WTC11 (cell line): ENCODE results near the gene PAF1. TPM values are rescaled to one million over a fixed set of nuclear protein-coding genes. Genes with fewer than 3 reads are reported as not detected.
A peak's percentile ranks its signal among the peaks of the same experiment; 100 is the strongest.

Experiments
- FOXJ3 ChIP-seq: sonication (generic); formaldehyde crosslinking; IDR thresholded peaks from 2 replicates; pipeline ENCODE4 v1.9.0; 2021; ENCODE audit warnings: missing genetic modification reagents, mild to moderate bottlenecking, borderline replicate concordance
- FOXP1 ChIP-seq: sonication (generic); formaldehyde crosslinking; IDR thresholded peaks from 2 replicates; pipeline ENCODE4 v1.8.0; 2022; ENCODE audit warnings: missing genetic modification reagents, mild to moderate bottlenecking, moderate library complexity, borderline replicate concordance
- HMGA2 ChIP-seq: fragments of 250-450 bp; sonication (Bioruptor Pico); IDR thresholded peaks from 2 replicates; pipeline ENCODE4 v1.4.0; 2021; ENCODE audit warnings: mild to moderate bottlenecking, moderate library complexity
- MYBL2 ChIP-seq: sonication (generic); formaldehyde crosslinking; IDR thresholded peaks from 2 replicates; pipeline ENCODE4 v1.8.1; 2023; ENCODE audit warnings: mild to moderate bottlenecking, moderate library complexity, missing genetic modification reagents
- NR1H2 ChIP-seq: sonication (generic); formaldehyde crosslinking; IDR thresholded peaks from 2 replicates; pipeline ENCODE4 v1.9.0; 2021; ENCODE audit warnings: mild to moderate bottlenecking, moderate library complexity, missing genetic modification reagents
- RELA ChIP-seq: sonication (generic); formaldehyde crosslinking; IDR thresholded peaks from 2 replicates; pipeline ENCODE4 v1.8.1; 2022; ENCODE audit warnings: missing genetic modification reagents, mild to moderate bottlenecking, borderline replicate concordance
- RORB ChIP-seq: fragments of 250-450 bp; sonication (Bioruptor Pico); IDR thresholded peaks from 2 replicates; pipeline ENCODE4 v1.9.0; 2021; ENCODE audit warnings: mild to moderate bottlenecking
- TEAD1 ChIP-seq: sonication (generic); formaldehyde crosslinking; IDR thresholded peaks from 2 replicates; pipeline ENCODE4 v1.8.0; 2022; ENCODE audit warnings: mild to moderate bottlenecking, missing genetic modification reagents
- TP53 ChIP-seq: sonication (generic); formaldehyde crosslinking; IDR thresholded peaks from 2 replicates; pipeline ENCODE4 v1.8.1; 2023; ENCODE audit warnings: mild to moderate bottlenecking, missing genetic modification reagents
- ZNF263 ChIP-seq: sonication (generic); formaldehyde crosslinking; IDR thresholded peaks from 2 replicates; pipeline ENCODE4 v1.8.1; 2022; ENCODE audit warnings: low read depth, mild to moderate bottlenecking, moderate library complexity, missing genetic modification reagents
- ZNF396 ChIP-seq: fragments of 250-450 bp; sonication (Bioruptor Pico); IDR thresholded peaks from 2 replicates; pipeline ENCODE4 v1.8.0; 2021; ENCODE audit warnings: mild to moderate bottlenecking, moderate library complexity, borderline replicate concordance
- ZNF416 ChIP-seq: fragments of 250-450 bp; sonication (Bioruptor Pico); IDR thresholded peaks from 2 replicates; pipeline ENCODE4 v1.9.0; 2021; ENCODE audit warnings: mild to moderate bottlenecking, inconsistent platforms
- ZNF423 ChIP-seq: fragments of 250-450 bp; sonication (Bioruptor Pico); IDR thresholded peaks from 2 replicates; pipeline ENCODE4 v2.1.2; 2022; ENCODE audit warnings: mild to moderate bottlenecking, moderate library complexity
- total RNA-seq: library from RNA; stranded (reverse); gene quantifications from 3 replicates; pipeline ENCODE4 v1.2.3, GENCODE V29; 2021
- TF ChIP-seq, protein P1 (sequence below): sonication (generic); formaldehyde crosslinking; IDR thresholded peaks from 2 replicates; pipeline ENCODE4 v1.8.1; 2023; ENCODE audit warnings: mild to moderate bottlenecking, missing genetic modification reagents, moderate library complexity
- TF ChIP-seq, protein P2 (sequence below): sonication (generic); formaldehyde crosslinking; IDR thresholded peaks from 2 replicates; pipeline ENCODE4 v1.8.1; 2023; ENCODE audit warnings: mild to moderate bottlenecking, missing genetic modification reagents
- TF ChIP-seq, protein P3 (sequence below): sonication (generic); formaldehyde crosslinking; IDR thresholded peaks from 2 replicates; pipeline ENCODE4 v1.8.0; 2022; ENCODE audit warnings: mild to moderate bottlenecking, missing genetic modification reagents
- TF ChIP-seq, protein P4 (sequence below): sonication (generic); formaldehyde crosslinking; IDR thresholded peaks from 2 replicates; pipeline ENCODE4 v1.8.0; 2022; ENCODE audit warnings: mild to moderate bottlenecking, missing genetic modification reagents
- TF ChIP-seq, protein P5 (sequence below): sonication (generic); formaldehyde crosslinking; conservative IDR thresholded peaks from 2 replicates; pipeline ENCODE4 v1.8.1; 2022; ENCODE audit warnings: mild to moderate bottlenecking, missing genetic modification reagents
- TF ChIP-seq, protein P6 (sequence below): sonication (generic); formaldehyde crosslinking; IDR thresholded peaks from 2 replicates; pipeline ENCODE4 v1.8.0; 2022; ENCODE audit warnings: mild to moderate bottlenecking, missing genetic modification reagents
- TF ChIP-seq, protein P7 (sequence below): sonication (generic); formaldehyde crosslinking; IDR thresholded peaks from 2 replicates; pipeline ENCODE4 v1.8.1; 2022; ENCODE audit warnings: low read depth, mild to moderate bottlenecking, moderate library complexity, missing genetic modification reagents, borderline replicate concordance
- TF ChIP-seq, protein P8 (sequence below): sonication (generic); formaldehyde crosslinking; IDR thresholded peaks from 2 replicates; pipeline ENCODE4 v1.8.1; 2022; ENCODE audit warnings: mild to moderate bottlenecking, moderate library complexity, missing genetic modification reagents
- TF ChIP-seq, protein P9 (sequence below): fragments of 250-450 bp; sonication (Bioruptor Pico); IDR thresholded peaks from 2 replicates; pipeline ENCODE4 v1.9.0; 2021; ENCODE audit warnings: moderate library complexity, mild to moderate bottlenecking, inconsistent platforms, borderline replicate concordance
- TF ChIP-seq, protein P10 (sequence below): sonication (generic); formaldehyde crosslinking; IDR thresholded peaks from 2 replicates; pipeline ENCODE4 v1.8.1; 2023; ENCODE audit warnings: mild to moderate bottlenecking, missing genetic modification reagents
- TF ChIP-seq, protein P11 (sequence below): sonication (generic); formaldehyde crosslinking; IDR thresholded peaks from 2 replicates; pipeline ENCODE4 v1.8.1; 2022; ENCODE audit warnings: mild to moderate bottlenecking, missing genetic modification reagents, moderate library complexity, borderline replicate concordance
- TF ChIP-seq, protein P12 (sequence below): sonication (generic); formaldehyde crosslinking; IDR thresholded peaks from 2 replicates; pipeline ENCODE4 v1.8.0; 2022; ENCODE audit warnings: mild to moderate bottlenecking, missing genetic modification reagents

The PAF1 gene
- total RNA-seq, 1 experiment from 2014 or later, result 27.8 TPM

DNA sequence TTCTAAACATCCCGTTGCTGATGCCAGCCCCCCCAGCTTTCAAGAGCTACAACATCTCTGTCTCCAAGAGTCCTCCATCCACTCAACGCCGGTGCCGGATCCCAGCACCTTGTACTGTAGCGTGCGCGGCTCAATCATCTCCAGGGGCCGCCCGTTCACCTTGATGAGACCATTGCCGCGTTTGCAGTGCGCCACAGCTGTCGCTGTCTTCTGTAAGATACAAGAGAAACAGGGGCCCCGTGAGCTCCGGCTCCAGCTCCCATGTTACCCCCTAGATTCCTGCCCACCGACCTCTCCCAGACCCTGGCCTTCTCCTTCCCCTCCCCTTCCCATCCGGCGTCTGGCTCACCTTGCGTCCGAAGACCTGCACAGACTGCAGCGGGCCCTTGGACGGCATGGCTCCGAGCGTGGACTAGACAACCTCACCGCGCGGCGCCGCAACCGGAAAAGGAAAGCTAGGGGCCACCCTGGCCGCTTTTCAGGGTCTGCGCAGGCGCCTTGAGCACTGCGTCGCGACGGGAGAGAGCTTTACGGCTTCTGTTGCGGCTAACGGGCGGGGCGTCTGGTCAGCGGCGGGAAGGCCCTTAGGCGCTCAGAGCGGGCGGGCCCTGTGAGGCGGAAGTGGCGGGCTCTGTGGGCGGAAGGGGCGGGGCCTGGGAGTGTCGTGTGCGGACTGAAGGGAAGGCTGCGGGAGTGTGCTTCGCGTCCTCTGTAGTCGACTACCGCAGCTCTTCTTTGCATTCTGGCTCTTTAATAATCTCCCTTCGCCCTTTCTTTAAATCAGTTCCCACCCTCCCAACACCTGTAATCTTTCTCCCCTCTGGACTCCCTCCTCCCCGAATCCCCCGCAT is 44.8 kb upstream of the PAF1 start, which contains the start of gene RPS16 (continued):
- TF ChIP-seq ZNF396 (CRISPR knock-in tag) (no peak), TP53 (CRISPR knock-in tag) (0 out of 2 replicates have a peak, but pooled peaks have one; percentile 40), RORB (no peak), HMGA2 (no peak), ZNF416 (CRISPR knock-in tag) (peak; percentile 57; the same call in 1 of the 2 replicates), TEAD1 (CRISPR knock-in tag) (peak; percentile 75; the same call in 1 of the 2 replicates), ZNF423 (no peak), RELA (CRISPR knock-in tag) (peak; percentile 35; the same call in 1 of the 2 replicates), FOXJ3 (CRISPR knock-in tag) (no peak), FOXP1 (peak; percentile 59; the same call in 1 of the 2 replicates), MYBL2 (CRISPR knock-in tag) (no peak), NR1H2 (no peak), ZNF263 (CRISPR knock-in tag) (no peak)
- TF ChIP-seq, protein P1, sequence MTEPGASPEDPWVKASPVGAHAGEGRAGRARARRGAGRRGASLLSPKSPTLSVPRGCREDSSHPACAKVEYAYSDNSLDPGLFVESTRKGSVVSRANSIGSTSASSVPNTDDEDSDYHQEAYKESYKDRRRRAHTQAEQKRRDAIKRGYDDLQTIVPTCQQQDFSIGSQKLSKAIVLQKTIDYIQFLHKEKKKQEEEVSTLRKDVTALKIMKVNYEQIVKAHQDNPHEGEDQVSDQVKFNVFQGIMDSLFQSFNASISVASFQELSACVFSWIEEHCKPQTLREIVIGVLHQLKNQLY (CRISPR knock-in tag), result no peak
- TF ChIP-seq, protein P2, sequence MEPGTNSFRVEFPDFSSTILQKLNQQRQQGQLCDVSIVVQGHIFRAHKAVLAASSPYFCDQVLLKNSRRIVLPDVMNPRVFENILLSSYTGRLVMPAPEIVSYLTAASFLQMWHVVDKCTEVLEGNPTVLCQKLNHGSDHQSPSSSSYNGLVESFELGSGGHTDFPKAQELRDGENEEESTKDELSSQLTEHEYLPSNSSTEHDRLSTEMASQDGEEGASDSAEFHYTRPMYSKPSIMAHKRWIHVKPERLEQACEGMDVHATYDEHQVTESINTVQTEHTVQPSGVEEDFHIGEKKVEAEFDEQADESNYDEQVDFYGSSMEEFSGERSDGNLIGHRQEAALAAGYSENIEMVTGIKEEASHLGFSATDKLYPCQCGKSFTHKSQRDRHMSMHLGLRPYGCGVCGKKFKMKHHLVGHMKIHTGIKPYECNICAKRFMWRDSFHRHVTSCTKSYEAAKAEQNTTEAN, result no peak
- TF ChIP-seq, protein P3, sequence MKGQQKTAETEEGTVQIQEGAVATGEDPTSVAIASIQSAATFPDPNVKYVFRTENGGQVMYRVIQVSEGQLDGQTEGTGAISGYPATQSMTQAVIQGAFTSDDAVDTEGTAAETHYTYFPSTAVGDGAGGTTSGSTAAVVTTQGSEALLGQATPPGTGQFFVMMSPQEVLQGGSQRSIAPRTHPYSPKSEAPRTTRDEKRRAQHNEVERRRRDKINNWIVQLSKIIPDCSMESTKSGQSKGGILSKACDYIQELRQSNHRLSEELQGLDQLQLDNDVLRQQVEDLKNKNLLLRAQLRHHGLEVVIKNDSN (CRISPR knock-in tag), result peak; percentile 52
- TF ChIP-seq, protein P4, sequence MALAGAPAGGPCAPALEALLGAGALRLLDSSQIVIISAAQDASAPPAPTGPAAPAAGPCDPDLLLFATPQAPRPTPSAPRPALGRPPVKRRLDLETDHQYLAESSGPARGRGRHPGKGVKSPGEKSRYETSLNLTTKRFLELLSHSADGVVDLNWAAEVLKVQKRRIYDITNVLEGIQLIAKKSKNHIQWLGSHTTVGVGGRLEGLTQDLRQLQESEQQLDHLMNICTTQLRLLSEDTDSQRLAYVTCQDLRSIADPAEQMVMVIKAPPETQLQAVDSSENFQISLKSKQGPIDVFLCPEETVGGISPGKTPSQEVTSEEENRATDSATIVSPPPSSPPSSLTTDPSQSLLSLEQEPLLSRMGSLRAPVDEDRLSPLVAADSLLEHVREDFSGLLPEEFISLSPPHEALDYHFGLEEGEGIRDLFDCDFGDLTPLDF (CRISPR knock-in tag), result no peak
- TF ChIP-seq, protein P5, sequence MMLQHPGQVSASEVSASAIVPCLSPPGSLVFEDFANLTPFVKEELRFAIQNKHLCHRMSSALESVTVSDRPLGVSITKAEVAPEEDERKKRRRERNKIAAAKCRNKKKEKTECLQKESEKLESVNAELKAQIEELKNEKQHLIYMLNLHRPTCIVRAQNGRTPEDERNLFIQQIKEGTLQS, result no peak
- TF ChIP-seq, protein P6, sequence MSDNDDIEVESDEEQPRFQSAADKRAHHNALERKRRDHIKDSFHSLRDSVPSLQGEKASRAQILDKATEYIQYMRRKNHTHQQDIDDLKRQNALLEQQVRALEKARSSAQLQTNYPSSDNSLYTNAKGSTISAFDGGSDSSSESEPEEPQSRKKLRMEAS (CRISPR knock-in tag), result peak; percentile 97
- TF ChIP-seq, protein P7, sequence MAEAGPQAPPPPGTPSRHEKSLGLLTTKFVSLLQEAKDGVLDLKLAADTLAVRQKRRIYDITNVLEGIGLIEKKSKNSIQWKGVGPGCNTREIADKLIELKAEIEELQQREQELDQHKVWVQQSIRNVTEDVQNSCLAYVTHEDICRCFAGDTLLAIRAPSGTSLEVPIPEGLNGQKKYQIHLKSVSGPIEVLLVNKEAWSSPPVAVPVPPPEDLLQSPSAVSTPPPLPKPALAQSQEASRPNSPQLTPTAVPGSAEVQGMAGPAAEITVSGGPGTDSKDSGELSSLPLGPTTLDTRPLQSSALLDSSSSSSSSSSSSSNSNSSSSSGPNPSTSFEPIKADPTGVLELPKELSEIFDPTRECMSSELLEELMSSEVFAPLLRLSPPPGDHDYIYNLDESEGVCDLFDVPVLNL (CRISPR knock-in tag), result peak; percentile 17; the same call in 1 of the 2 replicates
- TF ChIP-seq, protein P8, sequence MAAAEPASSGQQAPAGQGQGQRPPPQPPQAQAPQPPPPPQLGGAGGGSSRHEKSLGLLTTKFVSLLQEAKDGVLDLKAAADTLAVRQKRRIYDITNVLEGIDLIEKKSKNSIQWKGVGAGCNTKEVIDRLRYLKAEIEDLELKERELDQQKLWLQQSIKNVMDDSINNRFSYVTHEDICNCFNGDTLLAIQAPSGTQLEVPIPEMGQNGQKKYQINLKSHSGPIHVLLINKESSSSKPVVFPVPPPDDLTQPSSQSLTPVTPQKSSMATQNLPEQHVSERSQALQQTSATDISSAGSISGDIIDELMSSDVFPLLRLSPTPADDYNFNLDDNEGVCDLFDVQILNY (CRISPR knock-in tag), result peak; percentile 99
- TF ChIP-seq, protein P9, sequence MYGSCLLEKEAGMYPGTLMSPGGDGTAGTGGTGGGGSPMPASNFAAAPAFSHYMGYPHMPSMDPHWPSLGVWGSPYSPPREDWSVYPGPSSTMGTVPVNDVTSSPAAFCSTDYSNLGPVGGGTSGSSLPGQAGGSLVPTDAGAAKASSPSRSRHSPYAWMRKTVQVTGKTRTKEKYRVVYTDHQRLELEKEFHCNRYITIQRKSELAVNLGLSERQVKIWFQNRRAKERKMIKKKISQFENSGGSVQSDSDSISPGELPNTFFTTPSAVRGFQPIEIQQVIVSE, result no peak
- TF ChIP-seq, protein P10, sequence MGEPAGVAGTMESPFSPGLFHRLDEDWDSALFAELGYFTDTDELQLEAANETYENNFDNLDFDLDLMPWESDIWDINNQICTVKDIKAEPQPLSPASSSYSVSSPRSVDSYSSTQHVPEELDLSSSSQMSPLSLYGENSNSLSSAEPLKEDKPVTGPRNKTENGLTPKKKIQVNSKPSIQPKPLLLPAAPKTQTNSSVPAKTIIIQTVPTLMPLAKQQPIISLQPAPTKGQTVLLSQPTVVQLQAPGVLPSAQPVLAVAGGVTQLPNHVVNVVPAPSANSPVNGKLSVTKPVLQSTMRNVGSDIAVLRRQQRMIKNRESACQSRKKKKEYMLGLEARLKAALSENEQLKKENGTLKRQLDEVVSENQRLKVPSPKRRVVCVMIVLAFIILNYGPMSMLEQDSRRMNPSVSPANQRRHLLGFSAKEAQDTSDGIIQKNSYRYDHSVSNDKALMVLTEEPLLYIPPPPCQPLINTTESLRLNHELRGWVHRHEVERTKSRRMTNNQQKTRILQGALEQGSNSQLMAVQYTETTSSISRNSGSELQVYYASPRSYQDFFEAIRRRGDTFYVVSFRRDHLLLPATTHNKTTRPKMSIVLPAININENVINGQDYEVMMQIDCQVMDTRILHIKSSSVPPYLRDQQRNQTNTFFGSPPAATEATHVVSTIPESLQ (CRISPR knock-in tag), result no peak
- TF ChIP-seq, protein P11, sequence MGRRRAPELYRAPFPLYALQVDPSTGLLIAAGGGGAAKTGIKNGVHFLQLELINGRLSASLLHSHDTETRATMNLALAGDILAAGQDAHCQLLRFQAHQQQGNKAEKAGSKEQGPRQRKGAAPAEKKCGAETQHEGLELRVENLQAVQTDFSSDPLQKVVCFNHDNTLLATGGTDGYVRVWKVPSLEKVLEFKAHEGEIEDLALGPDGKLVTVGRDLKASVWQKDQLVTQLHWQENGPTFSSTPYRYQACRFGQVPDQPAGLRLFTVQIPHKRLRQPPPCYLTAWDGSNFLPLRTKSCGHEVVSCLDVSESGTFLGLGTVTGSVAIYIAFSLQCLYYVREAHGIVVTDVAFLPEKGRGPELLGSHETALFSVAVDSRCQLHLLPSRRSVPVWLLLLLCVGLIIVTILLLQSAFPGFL (CRISPR knock-in tag), result no peak
- TF ChIP-seq, protein P12, sequence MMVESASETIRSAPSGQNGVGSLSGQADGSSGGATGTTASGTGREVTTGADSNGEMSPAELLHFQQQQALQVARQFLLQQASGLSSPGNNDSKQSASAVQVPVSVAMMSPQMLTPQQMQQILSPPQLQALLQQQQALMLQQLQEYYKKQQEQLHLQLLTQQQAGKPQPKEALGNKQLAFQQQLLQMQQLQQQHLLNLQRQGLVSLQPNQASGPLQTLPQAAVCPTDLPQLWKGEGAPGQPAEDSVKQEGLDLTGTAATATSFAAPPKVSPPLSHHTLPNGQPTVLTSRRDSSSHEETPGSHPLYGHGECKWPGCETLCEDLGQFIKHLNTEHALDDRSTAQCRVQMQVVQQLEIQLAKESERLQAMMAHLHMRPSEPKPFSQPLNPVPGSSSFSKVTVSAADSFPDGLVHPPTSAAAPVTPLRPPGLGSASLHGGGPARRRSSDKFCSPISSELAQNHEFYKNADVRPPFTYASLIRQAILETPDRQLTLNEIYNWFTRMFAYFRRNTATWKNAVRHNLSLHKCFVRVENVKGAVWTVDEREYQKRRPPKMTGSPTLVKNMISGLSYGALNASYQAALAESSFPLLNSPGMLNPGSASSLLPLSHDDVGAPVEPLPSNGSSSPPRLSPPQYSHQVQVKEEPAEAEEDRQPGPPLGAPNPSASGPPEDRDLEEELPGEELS (CRISPR knock-in tag), result peak; percentile 90
